Sciatic nerve (tissue), 2 donors: Measurements from ENCODE around the gene IL6R. TPM values are rescaled to one million over a fixed set of nuclear protein-coding genes. Genes with fewer than 3 reads are reported as not detected.

ENCODE experiments used
- ATAC-seq: fragments of 200-7000 bp; cut with Tn5 transposase; one replicate; pipeline ENCODE4 v1.9.1; 2020; ENCODE audit warnings: mild to moderate bottlenecking, moderate library complexity
- DNase-seq: peaks from one replicate; pipeline ENCODE4 v3.0.0-alpha.2; 2020; ENCODE audit warnings: low spot score
- intact Hi-C: fragments of 100-400 bp; cut with DNase I; formaldehyde crosslinking; loops from one replicate; pipeline ENCODE4 v1.14.2; 2022
- total RNA-seq: library from RNA; stranded (reverse); fragmentation: NEBNext Ultra II Directional; extraction: Animal tissue kit (Norgen Biotek cat#: 25700); gene quantifications from one replicate; pipeline ENCODE4 v1.2.1, GENCODE V29; 2021
- donor health status: DM: no; HTN: no; CAD: no.
- donor health status: DM: no; HTN: no; CAD: no.

Gene IL6R
- total RNA-seq, 1 donor from 2014 or later = 26.6 TPM

- intact Hi-C loops = no loop called here
- peak; percentile 58 for ATAC-seq
- peak; percentile 88 for DNase-seq
Observed at GRCh38 chr1:154405747-154406571, 816 bp downstream of the IL6R start.

- ATAC-seq (peak; percentile 30), DNase-seq (no peak)
- intact Hi-C loops = no loop called here
Observed at GRCh38 chr1:154406572-154406879, 1.4 kb downstream of the IL6R start.

GRCh38 chr1:154406886-154407197, 1.7 kb downstream of the IL6R start:
- DNase-seq (no peak), ATAC-seq (no peak)
- intact Hi-C loops = no loop called here

GRCh38 chr1:154407198-154408091, 2.3 kb downstream of the IL6R start:
- ATAC-seq (peak; percentile 15), DNase-seq (peak; percentile 62)
- intact Hi-C loops = no loop called here

DNA sequence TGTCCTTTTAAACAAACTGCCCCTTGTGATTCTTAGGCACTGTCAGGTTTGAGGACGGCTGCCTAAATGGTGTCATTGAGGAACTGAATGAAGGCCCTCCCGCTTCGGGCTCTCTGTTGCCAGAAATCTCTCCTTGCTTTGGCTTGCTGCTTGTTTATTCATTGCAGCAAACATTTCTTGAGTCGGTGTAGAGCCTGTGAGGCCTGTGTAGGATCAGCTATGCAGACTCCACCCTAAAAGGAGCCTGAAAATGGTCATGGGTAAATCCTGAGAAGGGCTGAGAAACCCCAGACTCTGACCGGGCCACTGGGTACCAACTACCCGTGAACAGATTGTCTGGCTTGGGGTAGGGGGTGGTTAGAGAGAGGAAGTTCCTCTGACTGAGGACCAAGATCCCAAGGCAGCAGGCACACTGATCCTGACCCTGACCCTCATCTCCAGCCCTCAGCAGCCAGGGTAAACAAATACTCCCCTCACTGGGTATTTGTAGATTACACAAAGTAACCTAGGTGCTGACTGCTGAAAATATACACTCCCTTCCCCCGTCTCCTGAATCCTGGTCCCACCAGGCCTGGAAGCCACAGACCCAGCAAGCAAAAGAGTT, 3.1 kb downstream of the IL6R start:
- DNase-seq = peak; percentile 56
- intact Hi-C loops = no loop called here
- ATAC-seq = peak; percentile 7

DNA sequence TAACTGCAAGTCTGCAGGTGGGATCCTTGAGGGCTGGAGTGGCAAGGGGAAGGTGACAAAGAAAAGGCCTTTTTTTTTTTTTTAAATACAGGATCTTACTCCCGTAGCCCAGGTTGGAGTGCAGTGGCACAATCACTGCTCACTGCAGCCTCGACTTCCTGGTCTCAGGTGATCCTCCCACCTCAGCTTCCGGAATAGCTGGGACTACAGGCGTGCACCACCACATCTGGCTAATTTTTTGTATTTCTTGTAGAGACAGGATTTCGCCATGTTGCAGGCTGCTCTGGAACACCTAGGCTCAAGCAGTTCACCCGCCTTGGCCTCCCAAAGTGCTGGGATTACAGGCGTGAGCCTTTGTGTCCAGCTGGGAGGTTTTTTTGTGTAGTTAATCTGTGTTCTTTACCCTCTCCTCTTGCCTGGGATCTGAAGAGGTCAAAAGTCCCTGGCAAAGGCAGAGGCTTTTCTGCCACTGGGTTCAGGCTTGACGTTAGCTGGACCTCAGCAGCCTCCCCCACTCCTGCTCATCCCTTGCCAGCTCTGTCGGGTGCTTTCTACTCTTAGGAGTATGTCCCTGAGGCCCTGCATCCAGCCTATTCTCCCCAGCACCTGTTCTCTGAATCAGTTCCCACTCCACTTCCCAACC, 5.2 kb downstream of the IL6R start:
- intact Hi-C loops = no loop called here
- DNase-seq = peak; percentile 37
- no peak for ATAC-seq

DNA sequence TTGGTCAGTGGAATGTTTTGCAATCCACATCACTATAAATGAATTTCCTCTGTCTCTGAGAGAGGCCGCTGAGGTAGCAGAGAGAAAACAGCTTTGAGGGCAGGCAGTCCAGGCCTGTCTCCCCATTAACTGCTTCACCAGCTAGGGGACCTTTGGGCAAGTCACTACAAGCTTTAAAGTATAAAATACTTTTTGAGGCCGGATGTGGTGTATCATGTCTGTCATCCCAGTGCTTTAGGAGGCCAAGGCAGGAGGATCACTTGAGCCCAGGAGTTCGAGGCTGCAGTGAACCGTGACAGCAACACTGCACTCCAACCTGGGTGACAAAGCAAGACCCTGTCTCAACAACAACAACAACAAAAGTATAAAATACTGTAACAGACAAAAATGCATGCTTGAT, 6.4 kb downstream of the IL6R start:
- ATAC-seq (no peak), DNase-seq (peak; percentile 23)
- intact Hi-C loops = no loop called here

GRCh38 chr1:154413177-154413783, 8.1 kb downstream of the IL6R start:
- ATAC-seq (no peak), DNase-seq (peak; percentile 15)
- intact Hi-C loops = no loop called here

GRCh38 chr1:154414606-154415005, 9.5 kb downstream of the IL6R start:
- DNase-seq (peak; percentile 52), ATAC-seq (no peak)
- intact Hi-C loops = no loop called here

- ATAC-seq (no peak), DNase-seq (peak; percentile 39)
- intact Hi-C loops = no loop called here
Observed at GRCh38 chr1:154416471-154417337, 11.6 kb downstream of the IL6R start.

DNA sequence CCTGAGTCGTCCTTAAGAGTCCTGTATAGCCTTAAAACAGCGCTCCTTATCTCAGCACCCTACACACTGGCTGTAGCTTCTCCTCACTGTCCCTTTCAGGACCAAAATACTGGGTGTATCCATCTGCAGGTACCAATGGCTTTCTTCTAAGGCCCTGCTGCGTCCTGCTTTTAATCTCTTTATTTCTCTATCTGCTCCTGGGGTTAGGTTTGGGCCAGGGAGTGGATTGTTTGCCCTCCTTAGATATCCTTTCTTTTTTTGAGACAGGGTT, 12.1 kb downstream of the IL6R start:
- intact Hi-C loops = no loop called here
- DNase-seq = no peak
- no peak for ATAC-seq

GRCh38 chr1:154418062-154418921, 13.1 kb downstream of the IL6R start:
- ATAC-seq (peak; percentile 29), DNase-seq (peak; percentile 60)
- intact Hi-C loops = no loop called here

- ATAC-seq (peak; percentile 23), DNase-seq (no peak)
- intact Hi-C loops = no loop called here
Observed at GRCh38 chr1:154418923-154419619, 13.9 kb downstream of the IL6R start.

DNA sequence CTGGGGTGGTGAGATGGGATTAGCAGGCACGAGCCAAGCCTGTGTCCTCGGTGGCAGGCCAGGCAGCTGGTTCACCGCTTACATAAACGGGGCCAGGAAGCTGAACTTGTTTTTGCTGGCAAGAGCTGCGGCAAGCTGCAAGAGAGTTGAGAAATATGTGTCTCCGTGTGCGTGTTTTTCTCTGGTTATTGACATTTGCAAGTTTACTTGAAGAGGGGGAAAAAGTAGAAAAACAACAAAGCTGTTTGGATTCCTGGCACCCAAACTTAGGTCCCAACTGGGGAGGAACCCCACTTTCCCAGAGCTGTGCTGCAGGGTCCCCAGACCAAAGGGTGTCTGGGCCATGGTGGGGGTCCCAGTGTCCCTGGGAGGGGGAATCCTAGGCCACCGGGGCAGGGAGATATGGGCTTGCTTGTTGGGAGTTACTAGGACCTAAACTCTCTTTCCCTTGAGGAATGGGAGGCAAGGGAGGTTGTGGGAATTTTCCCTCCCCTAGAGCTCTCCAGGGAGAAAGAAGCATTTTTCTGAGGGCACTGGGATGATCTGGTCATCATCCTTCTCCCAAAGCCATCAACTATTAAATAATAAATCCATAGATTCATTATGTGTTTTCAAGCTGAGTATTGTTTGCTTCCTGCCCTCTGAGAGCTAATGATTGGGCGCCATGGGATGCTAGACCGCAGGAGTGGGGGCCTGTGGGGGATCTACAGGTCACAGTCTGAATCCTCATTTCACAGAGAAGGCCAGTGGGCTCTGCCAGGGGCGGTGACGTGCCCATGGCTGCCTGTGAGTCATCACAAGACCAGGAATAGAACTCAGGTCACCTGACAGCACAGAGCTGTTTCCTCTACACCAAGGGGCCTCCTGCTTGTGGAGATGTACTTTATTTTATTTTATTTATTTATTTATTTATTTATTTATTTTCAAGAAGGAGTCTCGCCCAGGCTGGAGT, 14.8 kb downstream of the IL6R start:
- intact Hi-C loops = no loop called here
- peak; percentile 92 for ATAC-seq
- peak; percentile 88 for DNase-seq

GRCh38 chr1:154420961-154421924, 16.1 kb downstream of the IL6R start:
- intact Hi-C loops = no loop called here
- no peak for DNase-seq

More at GRCh38 chr1:154420961-154421924, 16.1 kb downstream of the IL6R start:
- no peak for ATAC-seq
